ENCODE measurements around the gene MTHFD2. TPM values are rescaled to one million over a fixed set of nuclear protein-coding genes. Genes with fewer than 3 reads are reported as not detected.

MTHFD2 gene
- polyA plus RNA-seq, 3 donors = 24.1 to 39.4 (median 38.5) TPM

DNA sequence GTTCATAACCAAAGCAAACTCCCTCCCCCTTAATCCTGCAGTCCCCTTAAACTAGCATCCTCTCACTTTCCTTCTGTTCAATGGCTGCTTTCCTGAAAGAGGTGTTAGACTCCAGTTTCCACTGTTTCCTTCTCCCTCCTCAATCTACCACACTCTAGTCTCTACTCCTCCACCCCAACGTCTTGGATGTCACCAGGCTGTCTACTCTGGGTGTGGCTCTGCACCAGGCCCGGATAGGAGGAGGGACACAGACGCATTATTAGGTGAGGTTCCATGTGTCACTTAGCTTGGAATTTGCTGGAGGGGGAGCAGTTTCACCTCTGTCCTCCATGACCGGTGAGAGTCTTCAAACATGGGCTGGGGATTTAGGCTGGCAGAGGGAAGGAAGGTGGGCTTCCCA lies 61.3 kb downstream of the MTHFD2 start:
- Histone ChIP-seq H3K4me2 (replicated peaks; ENCODE audit: extremely low read depth, low read length, poor library complexity, severe bottlenecking) (no peak overlapping the region), H3K36me3 (replicated peaks in 1 of 2; ENCODE audit: control insufficient read depth in 1 of 2, insufficient read depth in 2 of 2, low read length in 2 of 2) (no peaks in the 10 kb centered on the region), H3K4me3 (replicated peaks in 1 of 3; ENCODE audit: low read depth in 2 of 3, low read length in 3 of 3) (no peak overlapping the region), H3K27me3 (ENCODE audit: control insufficient read depth in 2 of 2, insufficient read depth in 2 of 2, low read length in 2 of 2) (no peaks in the 10 kb centered on the region), H4K20me1 (ENCODE audit: insufficient read depth, low read length) (no peaks in the 10 kb centered on the region), H3K4me1 (ENCODE audit: control insufficient read depth in 1 of 2, insufficient read depth in 2 of 2, low read length in 2 of 2) (no peaks in the 10 kb centered on the region), H3K27ac (ENCODE audit: low read depth in 1 of 2, low read length in 2 of 2) (no peak overlapping the region), H3K79me2 (ENCODE audit: insufficient read depth, low read length) (no peaks in the 10 kb centered on the region), H2AFZ (ENCODE audit: insufficient read depth, low read depth, low read length, poor library complexity, severe bottlenecking) (no peak overlapping the region), H3K9ac (ENCODE audit: insufficient read depth, low read length, poor library complexity, severe bottlenecking) (no peak overlapping the region), H3K9me3 (replicated peaks in 1 of 2; ENCODE audit: control insufficient read depth in 1 of 2, insufficient read depth in 1 of 2, low read length in 2 of 2) (no peaks in the 10 kb centered on the region)
- Mint-ChIP-seq H3K4me1 (peaks cover 5% of the 10 kb centered on the region), H3K9me3 (no peaks in the 10 kb centered on the region), H3K36me3 (no peaks in the 10 kb centered on the region), H3K27ac (peak overlapping the region in 1 of 7 donors; percentile 8), H3K4me3 (no peak overlapping the region), H3K27me3 (ENCODE audit: low read depth in 3 of 3) (peaks cover 0 to 3% (median 2%) of the 10 kb centered on the region in 3 donors)
- no peak for DNase-seq
- TF ChIP-seq, protein P1, sequence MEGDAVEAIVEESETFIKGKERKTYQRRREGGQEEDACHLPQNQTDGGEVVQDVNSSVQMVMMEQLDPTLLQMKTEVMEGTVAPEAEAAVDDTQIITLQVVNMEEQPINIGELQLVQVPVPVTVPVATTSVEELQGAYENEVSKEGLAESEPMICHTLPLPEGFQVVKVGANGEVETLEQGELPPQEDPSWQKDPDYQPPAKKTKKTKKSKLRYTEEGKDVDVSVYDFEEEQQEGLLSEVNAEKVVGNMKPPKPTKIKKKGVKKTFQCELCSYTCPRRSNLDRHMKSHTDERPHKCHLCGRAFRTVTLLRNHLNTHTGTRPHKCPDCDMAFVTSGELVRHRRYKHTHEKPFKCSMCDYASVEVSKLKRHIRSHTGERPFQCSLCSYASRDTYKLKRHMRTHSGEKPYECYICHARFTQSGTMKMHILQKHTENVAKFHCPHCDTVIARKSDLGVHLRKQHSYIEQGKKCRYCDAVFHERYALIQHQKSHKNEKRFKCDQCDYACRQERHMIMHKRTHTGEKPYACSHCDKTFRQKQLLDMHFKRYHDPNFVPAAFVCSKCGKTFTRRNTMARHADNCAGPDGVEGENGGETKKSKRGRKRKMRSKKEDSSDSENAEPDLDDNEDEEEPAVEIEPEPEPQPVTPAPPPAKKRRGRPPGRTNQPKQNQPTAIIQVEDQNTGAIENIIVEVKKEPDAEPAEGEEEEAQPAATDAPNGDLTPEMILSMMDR (IDR thresholded peaks at IDR 0.05) = no peak
- 95% methylated on average over 2 of the region's 4 CpGs for WGBS (ENCODE audit: insufficient coverage)
- intact Hi-C loops (cut with micrococcal nuclease) = no loop called here

DNA sequence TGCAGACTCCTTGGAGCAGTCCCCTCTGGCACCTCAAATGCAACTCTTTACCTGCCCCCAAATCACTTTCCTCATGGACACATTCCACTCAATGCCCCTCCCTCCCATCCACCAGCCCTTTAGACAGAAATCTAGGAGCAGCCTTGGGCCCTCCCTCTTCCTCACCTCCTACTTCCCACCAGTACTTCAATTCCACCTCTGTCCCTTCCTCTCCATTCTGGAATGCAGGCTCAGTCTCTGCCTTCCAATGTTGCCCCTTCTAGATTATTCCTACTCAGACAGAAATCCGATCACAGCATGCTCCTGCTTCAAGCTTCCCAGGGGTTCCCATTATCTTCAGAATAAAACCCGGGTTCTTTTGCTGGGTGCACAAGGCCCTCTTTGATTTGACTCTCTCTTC lies 62.1 kb downstream of the MTHFD2 start:
- Histone ChIP-seq H3K4me1 (ENCODE audit: control insufficient read depth in 1 of 2, insufficient read depth in 2 of 2, low read length in 2 of 2) (no peaks in the 10 kb centered on the region), H2AFZ (ENCODE audit: insufficient read depth, low read depth, low read length, poor library complexity, severe bottlenecking) (no peak overlapping the region), H4K20me1 (ENCODE audit: insufficient read depth, low read length) (no peaks in the 10 kb centered on the region), H3K27ac (ENCODE audit: low read depth in 1 of 2, low read length in 2 of 2) (no peak overlapping the region), H3K27me3 (ENCODE audit: control insufficient read depth in 2 of 2, insufficient read depth in 2 of 2, low read length in 2 of 2) (no peaks in the 10 kb centered on the region), H3K4me2 (replicated peaks; ENCODE audit: extremely low read depth, low read length, poor library complexity, severe bottlenecking) (no peak overlapping the region), H3K79me2 (ENCODE audit: insufficient read depth, low read length) (no peaks in the 10 kb centered on the region), H3K9ac (ENCODE audit: insufficient read depth, low read length, poor library complexity, severe bottlenecking) (no peak overlapping the region), H3K36me3 (replicated peaks in 1 of 2; ENCODE audit: control insufficient read depth in 1 of 2, insufficient read depth in 2 of 2, low read length in 2 of 2) (no peaks in the 10 kb centered on the region), H3K9me3 (replicated peaks in 1 of 2; ENCODE audit: control insufficient read depth in 1 of 2, insufficient read depth in 1 of 2, low read length in 2 of 2) (no peaks in the 10 kb centered on the region), H3K4me3 (replicated peaks in 1 of 3; ENCODE audit: low read depth in 2 of 3, low read length in 3 of 3) (no peak overlapping the region)
- WGBS (ENCODE audit: insufficient coverage) = 76% methylated on average over 2 of the region's 2 CpGs
- intact Hi-C loops (cut with micrococcal nuclease) = no loop called here
- TF ChIP-seq, protein P1 (IDR thresholded peaks at IDR 0.05) = no peak
- H3K9me3 Mint-ChIP-seq = no peaks in the 10 kb centered on the region
- H3K27me3 Mint-ChIP-seq (ENCODE audit: low read depth in 3 of 3) = peaks cover 0 to 3% (median 2%) of the 10 kb centered on the region in 3 donors
- DNase-seq = no peak
- H3K36me3 Mint-ChIP-seq = no peaks in the 10 kb centered on the region
- no peak overlapping the region for H3K27ac Mint-ChIP-seq
- H3K4me3 Mint-ChIP-seq = no peak overlapping the region
- peaks cover 5% of the 10 kb centered on the region for H3K4me1 Mint-ChIP-seq
